ENCODE data around the gene CA10.

DNA sequence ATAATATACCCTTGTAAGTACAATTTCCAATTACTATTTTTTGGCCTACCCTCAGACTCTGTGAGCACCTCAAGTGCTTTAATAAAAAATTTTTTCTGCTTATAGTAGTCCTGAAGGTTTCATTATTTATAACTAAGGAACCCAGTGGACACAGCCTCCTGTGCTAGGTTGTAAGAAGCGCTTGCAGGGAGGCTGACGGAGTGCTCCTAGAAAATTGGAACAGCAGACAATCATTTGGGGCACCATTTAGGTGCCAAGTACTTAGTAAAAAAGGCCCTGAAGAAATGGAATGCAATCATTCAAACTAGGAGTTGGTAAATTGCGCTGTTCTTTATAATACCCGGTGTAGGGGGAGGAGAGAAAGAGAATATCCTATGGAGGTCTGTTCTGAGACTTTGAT is 19.8 kb downstream of the CA10 start:
- TF ChIP-seq, protein P1, sequence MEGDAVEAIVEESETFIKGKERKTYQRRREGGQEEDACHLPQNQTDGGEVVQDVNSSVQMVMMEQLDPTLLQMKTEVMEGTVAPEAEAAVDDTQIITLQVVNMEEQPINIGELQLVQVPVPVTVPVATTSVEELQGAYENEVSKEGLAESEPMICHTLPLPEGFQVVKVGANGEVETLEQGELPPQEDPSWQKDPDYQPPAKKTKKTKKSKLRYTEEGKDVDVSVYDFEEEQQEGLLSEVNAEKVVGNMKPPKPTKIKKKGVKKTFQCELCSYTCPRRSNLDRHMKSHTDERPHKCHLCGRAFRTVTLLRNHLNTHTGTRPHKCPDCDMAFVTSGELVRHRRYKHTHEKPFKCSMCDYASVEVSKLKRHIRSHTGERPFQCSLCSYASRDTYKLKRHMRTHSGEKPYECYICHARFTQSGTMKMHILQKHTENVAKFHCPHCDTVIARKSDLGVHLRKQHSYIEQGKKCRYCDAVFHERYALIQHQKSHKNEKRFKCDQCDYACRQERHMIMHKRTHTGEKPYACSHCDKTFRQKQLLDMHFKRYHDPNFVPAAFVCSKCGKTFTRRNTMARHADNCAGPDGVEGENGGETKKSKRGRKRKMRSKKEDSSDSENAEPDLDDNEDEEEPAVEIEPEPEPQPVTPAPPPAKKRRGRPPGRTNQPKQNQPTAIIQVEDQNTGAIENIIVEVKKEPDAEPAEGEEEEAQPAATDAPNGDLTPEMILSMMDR (IDR thresholded peaks at IDR 0.05): no peak
- no peak for TF ChIP-seq EZH2 (IDR thresholded peaks at IDR 0.05; ENCODE audit: borderline replicate concordance, insufficient read depth, low read depth, low read length, poor library complexity, severe bottlenecking)
